ENCODE results near the gene C14orf119. TPM values are rescaled to one million over a fixed set of nuclear protein-coding genes. Genes with fewer than 3 reads are reported as not detected.

The C14orf119 gene
- polyA plus RNA-seq, 3 donors, result 17.5 to 110 (median 106) TPM

DNA sequence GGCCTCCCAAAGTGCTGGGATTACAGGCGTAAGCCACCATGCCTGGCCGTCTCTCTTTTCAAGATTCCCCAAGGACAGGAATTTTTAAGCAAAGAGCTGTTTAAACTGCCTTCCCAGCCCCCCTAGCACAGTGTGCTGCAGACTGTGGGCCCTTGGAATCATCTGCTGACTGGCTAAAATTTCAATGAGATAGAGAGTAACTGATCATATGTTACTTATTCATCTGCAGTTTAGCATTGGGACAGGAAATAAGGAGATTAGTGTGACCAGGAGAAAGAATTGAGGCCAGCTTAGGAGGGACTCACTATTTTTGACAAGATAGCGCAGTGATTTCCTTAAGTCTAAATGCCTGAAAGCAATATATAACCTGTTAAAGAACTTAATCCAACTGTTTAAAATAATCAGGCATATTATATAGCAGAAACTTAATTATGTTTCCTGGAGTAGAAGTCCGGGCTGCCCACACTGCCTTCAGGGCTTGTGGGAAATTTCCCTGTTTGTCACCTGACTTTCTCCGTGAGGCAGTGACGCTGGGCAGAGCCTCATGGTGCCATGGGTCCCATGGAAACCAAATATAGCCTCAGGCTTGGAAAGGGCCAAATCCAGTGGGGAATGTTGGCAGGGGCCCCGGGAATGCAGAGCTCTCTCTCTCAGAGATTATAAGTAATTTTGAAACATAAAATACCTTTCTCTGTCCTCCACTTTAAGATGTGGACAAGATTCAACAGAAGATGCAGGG, 46.6 kb downstream of the C14orf119 start:
- H3K9me3 Mint-ChIP-seq, result no peaks in the 10 kb centered on the region
- H3K36me3 Mint-ChIP-seq, result no peaks in the 10 kb centered on the region
- TF ChIP-seq, protein P1, sequence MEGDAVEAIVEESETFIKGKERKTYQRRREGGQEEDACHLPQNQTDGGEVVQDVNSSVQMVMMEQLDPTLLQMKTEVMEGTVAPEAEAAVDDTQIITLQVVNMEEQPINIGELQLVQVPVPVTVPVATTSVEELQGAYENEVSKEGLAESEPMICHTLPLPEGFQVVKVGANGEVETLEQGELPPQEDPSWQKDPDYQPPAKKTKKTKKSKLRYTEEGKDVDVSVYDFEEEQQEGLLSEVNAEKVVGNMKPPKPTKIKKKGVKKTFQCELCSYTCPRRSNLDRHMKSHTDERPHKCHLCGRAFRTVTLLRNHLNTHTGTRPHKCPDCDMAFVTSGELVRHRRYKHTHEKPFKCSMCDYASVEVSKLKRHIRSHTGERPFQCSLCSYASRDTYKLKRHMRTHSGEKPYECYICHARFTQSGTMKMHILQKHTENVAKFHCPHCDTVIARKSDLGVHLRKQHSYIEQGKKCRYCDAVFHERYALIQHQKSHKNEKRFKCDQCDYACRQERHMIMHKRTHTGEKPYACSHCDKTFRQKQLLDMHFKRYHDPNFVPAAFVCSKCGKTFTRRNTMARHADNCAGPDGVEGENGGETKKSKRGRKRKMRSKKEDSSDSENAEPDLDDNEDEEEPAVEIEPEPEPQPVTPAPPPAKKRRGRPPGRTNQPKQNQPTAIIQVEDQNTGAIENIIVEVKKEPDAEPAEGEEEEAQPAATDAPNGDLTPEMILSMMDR (IDR thresholded peaks at IDR 0.05), result no peak
- intact Hi-C loops (cut with micrococcal nuclease), result no loop called here
- 96% methylated on average over 4 of the region's 7 CpGs for WGBS (ENCODE audit: insufficient coverage)
- H3K27ac Mint-ChIP-seq, result no peak overlapping the region
- Histone ChIP-seq H2AFZ (ENCODE audit: insufficient read depth, low read depth, low read length, poor library complexity, severe bottlenecking) (no peak overlapping the region), H3K9me3 (replicated peaks in 1 of 2; ENCODE audit: control insufficient read depth in 1 of 2, insufficient read depth in 1 of 2, low read length in 2 of 2) (no peaks in the 10 kb centered on the region), H3K27ac (ENCODE audit: low read depth in 1 of 2, low read length in 2 of 2) (no peak overlapping the region), H3K27me3 (ENCODE audit: control insufficient read depth in 2 of 2, insufficient read depth in 2 of 2, low read length in 2 of 2) (no peaks in the 10 kb centered on the region), H3K4me3 (replicated peaks in 1 of 3; ENCODE audit: low read depth in 2 of 3, low read length in 3 of 3) (no peak overlapping the region), H3K9ac (ENCODE audit: insufficient read depth, low read length, poor library complexity, severe bottlenecking) (no peak overlapping the region), H4K20me1 (ENCODE audit: insufficient read depth, low read length) (no peaks in the 10 kb centered on the region), H3K36me3 (replicated peaks in 1 of 2; ENCODE audit: control insufficient read depth in 1 of 2, insufficient read depth in 2 of 2, low read length in 2 of 2) (no peaks in the 10 kb centered on the region), H3K79me2 (ENCODE audit: insufficient read depth, low read length) (no peaks in the 10 kb centered on the region), H3K4me1 (ENCODE audit: control insufficient read depth in 1 of 2, insufficient read depth in 2 of 2, low read length in 2 of 2) (no peaks in the 10 kb centered on the region), H3K4me2 (replicated peaks; ENCODE audit: extremely low read depth, low read length, poor library complexity, severe bottlenecking) (no peak overlapping the region)
- H3K27me3 Mint-ChIP-seq (ENCODE audit: low read depth in 3 of 3), result peaks cover 0 to 3% (median 1%) of the 10 kb centered on the region in 3 donors
- H3K4me3 Mint-ChIP-seq, result no peak overlapping the region
- H3K4me1 Mint-ChIP-seq, result peaks cover 3% of the 10 kb centered on the region
- DNase-seq, result no peak

DNA sequence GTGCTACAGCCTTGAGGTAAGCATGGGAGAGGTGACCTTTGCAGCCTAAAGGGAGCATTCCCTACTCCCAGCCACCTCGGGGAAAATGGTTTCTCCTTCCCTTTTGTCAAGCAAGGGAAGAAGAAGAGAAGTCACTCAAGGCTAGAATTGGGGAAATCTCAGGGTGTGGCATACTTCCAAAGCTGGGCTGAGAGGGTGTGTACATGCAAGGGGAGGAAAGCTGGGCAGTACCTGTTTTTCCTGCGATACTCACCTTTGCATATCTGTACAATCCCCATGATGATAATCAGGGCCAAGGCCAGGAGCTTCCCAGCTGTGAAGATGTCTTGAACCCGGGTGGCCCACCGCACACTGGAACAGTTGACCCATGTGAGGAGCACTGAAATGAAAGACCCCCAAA, 47.5 kb downstream of the C14orf119 start:
- Histone ChIP-seq H3K4me1 (ENCODE audit: control insufficient read depth in 1 of 2, insufficient read depth in 2 of 2, low read length in 2 of 2) (no peaks in the 10 kb centered on the region), H3K4me3 (replicated peaks in 1 of 3; ENCODE audit: low read depth in 2 of 3, low read length in 3 of 3) (no peak overlapping the region), H3K4me2 (replicated peaks; ENCODE audit: extremely low read depth, low read length, poor library complexity, severe bottlenecking) (no peak overlapping the region), H3K27ac (ENCODE audit: low read depth in 1 of 2, low read length in 2 of 2) (no peak overlapping the region), H4K20me1 (ENCODE audit: insufficient read depth, low read length) (no peaks in the 10 kb centered on the region), H3K79me2 (ENCODE audit: insufficient read depth, low read length) (no peaks in the 10 kb centered on the region), H2AFZ (ENCODE audit: insufficient read depth, low read depth, low read length, poor library complexity, severe bottlenecking) (no peak overlapping the region), H3K9ac (ENCODE audit: insufficient read depth, low read length, poor library complexity, severe bottlenecking) (no peak overlapping the region), H3K9me3 (replicated peaks in 1 of 2; ENCODE audit: control insufficient read depth in 1 of 2, insufficient read depth in 1 of 2, low read length in 2 of 2) (no peaks in the 10 kb centered on the region), H3K27me3 (ENCODE audit: control insufficient read depth in 2 of 2, insufficient read depth in 2 of 2, low read length in 2 of 2) (no peaks in the 10 kb centered on the region), H3K36me3 (replicated peaks in 1 of 2; ENCODE audit: control insufficient read depth in 1 of 2, insufficient read depth in 2 of 2, low read length in 2 of 2) (no peaks in the 10 kb centered on the region)
- intact Hi-C loops (cut with micrococcal nuclease), result no loop called here
- Mint-ChIP-seq H3K4me1 (peaks cover 3% of the 10 kb centered on the region), H3K4me3 (no peak overlapping the region), H3K27me3 (ENCODE audit: low read depth in 3 of 3) (peaks cover 0 to 2% (median 1%) of the 10 kb centered on the region in 3 donors), H3K36me3 (no peaks in the 10 kb centered on the region), H3K27ac (no peak overlapping the region), H3K9me3 (no peaks in the 10 kb centered on the region)
- TF ChIP-seq, protein P1 (IDR thresholded peaks at IDR 0.05), result no peak
- no peak for DNase-seq
- WGBS (ENCODE audit: insufficient coverage), result 100% methylated on average over 3 of the region's 4 CpGs

All from CD14-positive monocyte (primary cell).